A549 treated with CORT108297 at 1 μM for 4 hours (cell line): ENCODE measurements around the gene GLA. TPM values are rescaled to one million over a fixed set of nuclear protein-coding genes. Genes with fewer than 3 reads are reported as not detected.

Experiments used
- total RNA-seq: library from RNA; stranded (reverse); fragments of 200-300 nt; extraction: Qiagen RNA extraction; gene quantifications from 5 replicates; pipeline ENCODE4 v1.2.3, GENCODE V29; 2022

Gene GLA
- total RNA-seq, result 174 to 204 TPM (median 187 TPM) in 5 replicates

DNA sequence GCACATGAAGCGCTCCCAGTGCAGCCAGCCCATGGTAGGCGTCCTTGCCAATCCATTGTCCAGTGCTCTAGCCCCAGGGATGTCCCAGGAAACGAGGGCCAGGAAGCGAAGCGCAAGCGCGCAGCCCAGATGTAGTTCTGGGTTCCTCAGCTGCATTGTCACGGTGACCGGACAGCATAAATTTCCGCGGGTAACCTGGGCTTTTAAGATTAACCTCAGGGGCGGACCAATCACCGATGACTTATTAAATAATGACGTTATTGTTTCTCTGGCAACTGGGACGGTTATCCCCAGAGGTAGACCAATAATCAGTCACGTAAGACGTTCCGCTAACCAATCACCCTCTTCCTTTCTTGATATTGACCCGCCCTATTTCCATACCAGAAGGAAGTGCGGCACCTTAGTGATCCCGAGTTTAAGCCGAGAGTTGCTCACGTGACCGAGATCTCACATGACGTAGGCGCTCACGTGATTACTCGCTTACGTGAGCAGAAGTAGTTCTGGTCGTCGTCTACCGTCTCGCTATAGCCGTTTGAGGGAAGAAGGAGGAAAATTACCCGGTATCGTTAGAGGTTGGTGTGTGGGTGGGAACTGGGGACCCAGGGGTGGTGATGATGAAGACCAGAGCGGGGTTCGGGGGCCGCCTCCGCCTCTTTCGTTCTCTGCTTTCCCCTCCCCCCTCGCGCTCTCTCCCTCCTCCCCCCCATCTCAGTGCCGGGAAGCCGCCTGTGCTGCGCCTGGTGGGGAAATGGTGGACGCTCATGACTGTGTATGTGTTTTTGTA lies at the start of gene GLA, which contains the start of gene HNRNPH2:
Gene GLA, minus strand, starts transcription at position 178 of the 784 bp plus-strand sequence. Its CDS starts 22 bp downstream, at position 156.
Gene HNRNPH2, plus strand, starts transcription at position 475 of the 784 bp plus-strand sequence. CDS start 3,767 bp downstream, outside the sequence.

GRCh38 chrX:101390664-101391525 lies 16.8 kb downstream of the GLA start, which contains the start of gene RPL36A:
RPL36A (plus strand) TSS chrX:101391011; CDS start chrX:101391044, 33 bp downstream.

DNA sequence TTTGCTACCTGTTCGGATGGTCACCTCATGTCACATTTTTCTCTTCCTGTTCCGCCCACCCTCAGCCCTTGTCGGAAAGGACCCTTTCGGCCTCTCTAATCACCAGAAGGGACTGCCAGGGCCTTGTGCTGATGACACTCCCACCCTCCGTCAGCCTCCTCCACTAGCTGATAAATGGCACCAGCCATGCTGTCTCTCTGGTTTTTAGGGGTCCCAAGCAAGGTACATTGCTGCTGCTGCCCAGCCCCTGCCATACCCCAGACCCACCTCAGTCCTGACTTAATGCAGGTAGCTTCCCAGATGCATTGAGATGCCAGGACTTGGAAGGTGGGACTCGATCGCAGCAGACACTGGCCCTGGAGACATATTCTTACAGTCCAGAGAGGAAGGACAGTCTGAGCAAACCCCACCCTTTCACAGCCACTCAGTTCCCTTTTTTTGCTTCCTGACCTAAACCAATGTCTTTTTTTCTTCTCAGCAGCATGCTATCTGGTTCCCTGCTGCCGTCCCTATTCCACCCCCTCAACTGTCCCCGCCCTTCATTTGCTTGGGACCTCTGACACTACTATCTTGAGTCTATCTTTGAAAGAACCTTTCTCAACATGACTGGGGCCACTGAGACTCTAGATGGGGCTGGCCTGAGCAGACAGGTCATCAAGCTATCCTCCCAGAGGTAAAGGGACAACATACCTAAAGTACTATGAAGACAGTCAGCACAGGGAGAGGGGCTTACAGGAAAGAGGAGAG lies 21.8 kb downstream of the GLA start, which contains the start of gene BTK:
Gene BTK, minus strand, starts transcription at position 397 of the 747 bp plus-strand sequence. CDS start 10,907 bp downstream, outside the sequence.

DNA sequence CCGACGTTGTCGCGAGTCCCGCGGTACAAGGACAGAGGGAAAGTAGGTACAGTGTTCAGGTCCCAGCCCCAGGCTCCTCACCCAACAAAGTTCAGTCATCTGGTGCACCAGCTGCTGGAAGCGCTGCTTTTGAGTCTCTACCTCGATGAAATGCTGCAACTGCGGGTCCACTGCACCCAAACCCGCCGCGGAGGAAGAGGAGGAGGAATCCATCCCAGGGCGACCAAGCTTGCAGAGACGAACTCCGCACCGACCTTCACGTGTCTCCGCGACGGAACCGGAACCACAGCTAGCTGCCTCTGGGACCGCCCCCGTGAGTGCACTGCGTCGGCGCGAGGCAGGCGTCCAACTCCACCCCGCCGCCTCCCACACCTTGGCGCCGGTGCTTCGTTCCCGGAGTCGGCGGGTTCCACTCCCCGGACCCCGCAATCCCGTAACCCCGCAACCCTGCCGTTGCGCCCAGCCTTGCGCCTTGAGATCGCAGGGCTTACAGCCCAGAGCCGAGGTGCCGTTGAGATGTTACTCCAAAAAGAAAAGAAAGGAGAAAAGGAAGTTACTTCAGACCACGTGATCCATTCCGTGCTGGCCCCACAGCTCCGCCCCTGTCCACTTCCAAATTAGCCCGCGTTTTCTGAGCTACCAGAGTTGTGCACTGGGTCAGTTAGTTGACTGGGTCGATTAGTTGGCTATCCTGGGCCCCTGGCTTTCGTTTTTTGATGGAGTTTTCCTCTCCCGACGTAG lies 59.1 kb downstream of the GLA start, which contains the start of gene TIMM8A:
Gene TIMM8A, minus strand, starts transcription at position 291 of the 741 bp plus-strand sequence. Its CDS starts 78 bp downstream, at position 213.

Other genes starting within 250 kb of the GLA start
- gene DRP2, start 188.1 kb downstream of the GLA start, total RNA-seq, result 0.09 to 0.28 TPM (median 0.23 TPM) in 5 replicates
- gene TAF7L, start 116.6 kb downstream of the GLA start, total RNA-seq, result 0.07 to 0.16 TPM (median 0.10 TPM) in 5 replicates
- gene TIMM8A, start 59.2 kb downstream of the GLA start, total RNA-seq, result 29.4 to 31.4 TPM (median 30.8 TPM) in 5 replicates
- 0.10 to 0.18 TPM (median 0.15 TPM) in 5 replicates for gene BTK, start 21.7 kb downstream of the GLA start, total RNA-seq
- 2,402 to 3,144 TPM (median 2,521 TPM) in 5 replicates for gene RPL36A, start 16.9 kb downstream of the GLA start, total RNA-seq
- 56.6 to 70.7 TPM (median 60.1 TPM) in 5 replicates for gene HNRNPH2, start 297 bp upstream of the GLA start, total RNA-seq
- gene ARMCX4, start 77.5 kb upstream of the GLA start, total RNA-seq, result 0.37 to 1.1 TPM (median 0.68 TPM) in 5 replicates
- 0.32 to 0.68 TPM (median 0.34 TPM) in 5 replicates for gene ARMCX1, start 142.6 kb upstream of the GLA start, total RNA-seq
- gene ARMCX6, start 210.1 kb upstream of the GLA start, total RNA-seq, result 44.5 to 49.9 TPM (median 47.2 TPM) in 5 replicates
- 19.5 to 26.4 TPM (median 21.5 TPM) in 5 replicates for gene ARMCX3, start 215.2 kb upstream of the GLA start, total RNA-seq